ENCODE data around the gene PEAK1.

DNA sequence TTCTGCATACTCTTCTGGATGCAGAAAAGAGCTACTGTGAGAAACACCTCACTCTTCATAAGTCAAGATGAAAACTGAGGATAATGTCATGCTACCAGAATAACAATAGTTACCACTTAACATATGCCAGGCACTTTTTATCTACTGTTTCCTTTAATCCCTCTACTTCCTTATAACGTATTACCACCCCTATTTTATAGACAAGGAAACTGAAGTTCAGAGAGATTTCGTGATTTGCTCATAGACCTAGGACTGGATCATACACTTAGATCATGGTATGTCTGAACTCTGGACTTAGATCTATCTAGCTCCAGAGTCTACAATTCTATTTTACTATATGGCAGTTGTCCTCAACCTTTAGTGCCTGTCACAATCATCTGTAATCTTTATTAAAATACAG, 193.3 kb downstream of the PEAK1 start:
- TF ChIP-seq POLR2A (IDR thresholded peaks at IDR 0.05) (no peak), CTCF (IDR thresholded peaks at IDR 0.05) (no peak)
